LNCaP clone FGC (cell line): ENCODE results near the gene HIVEP2.

ENCODE experiments used
- DNase-seq: peaks from one replicate; pipeline ENCODE4 v3.0.0-alpha.2; 2011; ENCODE audit warnings: low read depth
- H3K4me3 ChIP-seq: 2 replicates; pipeline ENCODE4 v1.5.1; 2011; ENCODE audit warnings: mild to moderate bottlenecking, low read depth, low read length, control low read depth
- TF ChIP-seq, protein P1 (sequence below): IDR thresholded peaks from 2 replicates; pipeline ENCODE4 v1.5.1; 2012; ENCODE audit warnings: mild to moderate bottlenecking; ENCODE audit not compliant: control insufficient read depth, insufficient read depth; ENCODE audit errors: extremely low read depth

Gene HIVEP2

DNA sequence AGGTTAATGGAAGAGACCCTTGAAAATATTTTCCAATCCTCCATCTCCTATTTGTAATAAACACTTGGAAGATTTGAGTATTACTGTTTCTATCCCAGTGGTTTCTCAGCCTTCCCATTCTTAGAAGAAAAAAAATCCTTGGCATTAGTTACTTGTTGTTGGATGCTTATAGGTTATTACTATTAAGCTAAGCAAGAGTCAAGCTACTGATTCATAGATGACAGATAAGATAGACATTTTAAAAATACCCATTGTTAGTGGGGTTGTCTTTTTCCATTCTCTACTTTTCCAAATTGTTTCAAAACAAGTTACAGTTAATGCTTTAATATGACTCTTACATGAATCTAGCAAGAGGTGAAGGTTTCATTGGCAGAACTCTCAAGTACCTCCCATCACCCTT, 158.5 kb downstream of the HIVEP2 start:
- H3K4me3 ChIP-seq: no peak overlapping the region
- DNase-seq: no peak
- TF ChIP-seq, protein P1, sequence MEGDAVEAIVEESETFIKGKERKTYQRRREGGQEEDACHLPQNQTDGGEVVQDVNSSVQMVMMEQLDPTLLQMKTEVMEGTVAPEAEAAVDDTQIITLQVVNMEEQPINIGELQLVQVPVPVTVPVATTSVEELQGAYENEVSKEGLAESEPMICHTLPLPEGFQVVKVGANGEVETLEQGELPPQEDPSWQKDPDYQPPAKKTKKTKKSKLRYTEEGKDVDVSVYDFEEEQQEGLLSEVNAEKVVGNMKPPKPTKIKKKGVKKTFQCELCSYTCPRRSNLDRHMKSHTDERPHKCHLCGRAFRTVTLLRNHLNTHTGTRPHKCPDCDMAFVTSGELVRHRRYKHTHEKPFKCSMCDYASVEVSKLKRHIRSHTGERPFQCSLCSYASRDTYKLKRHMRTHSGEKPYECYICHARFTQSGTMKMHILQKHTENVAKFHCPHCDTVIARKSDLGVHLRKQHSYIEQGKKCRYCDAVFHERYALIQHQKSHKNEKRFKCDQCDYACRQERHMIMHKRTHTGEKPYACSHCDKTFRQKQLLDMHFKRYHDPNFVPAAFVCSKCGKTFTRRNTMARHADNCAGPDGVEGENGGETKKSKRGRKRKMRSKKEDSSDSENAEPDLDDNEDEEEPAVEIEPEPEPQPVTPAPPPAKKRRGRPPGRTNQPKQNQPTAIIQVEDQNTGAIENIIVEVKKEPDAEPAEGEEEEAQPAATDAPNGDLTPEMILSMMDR: no peak

- no peak for DNase-seq
- TF ChIP-seq, protein P1: no peak
- no peak overlapping the region for H3K4me3 ChIP-seq
Observed at GRCh38 chr6:142784344-142784743, 160.6 kb downstream of the HIVEP2 start.

- TF ChIP-seq, protein P1: no peak
- no peak overlapping the region for H3K4me3 ChIP-seq
- DNase-seq: no peak
Observed at GRCh38 chr6:142783499-142783898, 161.5 kb downstream of the HIVEP2 start.

DNA sequence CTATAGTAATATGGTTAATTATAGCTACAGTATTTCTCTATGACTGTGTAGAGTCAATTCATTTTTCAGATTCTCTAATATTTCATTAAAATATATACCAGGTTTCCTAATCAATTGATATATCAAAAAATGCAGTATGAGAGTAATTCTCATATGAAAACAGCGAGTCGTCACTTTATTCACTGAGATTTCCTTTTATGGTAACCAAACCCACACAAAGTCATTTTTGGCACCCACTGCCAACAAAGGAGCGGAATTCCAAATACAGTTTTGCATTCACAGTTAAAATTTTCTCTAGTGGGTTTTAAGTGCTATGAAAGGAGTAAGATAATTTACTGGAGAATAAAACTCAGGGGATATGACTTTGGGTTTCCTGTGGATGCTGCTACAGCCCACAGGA, 163.8 kb downstream of the HIVEP2 start:
- no peak overlapping the region for H3K4me3 ChIP-seq
- no peak for DNase-seq

DNA sequence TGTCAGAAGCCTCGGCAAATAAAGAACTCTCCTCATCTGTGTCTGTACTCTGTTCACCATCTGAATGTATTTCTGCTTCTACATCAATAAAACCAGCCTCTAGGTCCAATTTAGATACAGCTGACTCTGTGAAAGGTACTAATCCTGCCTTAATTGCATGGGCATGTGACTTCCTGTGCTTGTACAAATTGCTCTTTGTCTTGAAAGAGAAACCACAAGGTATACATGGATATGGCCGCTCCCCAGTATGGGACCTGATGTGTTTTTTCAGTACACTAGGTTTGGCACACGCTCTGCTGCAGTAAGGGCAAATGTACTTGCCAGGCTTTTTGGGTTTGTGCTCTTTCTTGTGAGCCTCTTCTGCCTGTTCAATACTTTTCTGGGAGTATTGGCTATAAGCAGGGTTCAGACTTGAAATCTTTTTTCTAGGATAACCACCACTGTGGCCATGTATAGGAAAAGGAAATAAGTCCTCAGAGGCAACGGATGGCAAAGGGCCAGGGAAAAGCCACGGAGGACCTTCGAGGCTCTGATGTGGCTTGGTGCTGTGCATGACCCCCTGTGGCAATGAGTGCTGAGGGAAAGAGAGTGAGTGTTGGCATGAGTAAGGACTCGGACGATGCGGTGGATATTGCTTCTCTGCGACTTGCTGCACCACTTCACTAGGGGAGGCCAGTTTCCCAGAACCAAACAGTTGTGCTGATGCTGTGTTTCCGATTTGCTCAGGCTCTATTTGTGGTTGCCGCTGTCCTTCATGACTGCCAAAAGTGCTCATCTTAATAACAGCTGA, 170.9 kb downstream of the HIVEP2 start:
- TF ChIP-seq, protein P1: no peak
- no peak for DNase-seq
- no peak overlapping the region for H3K4me3 ChIP-seq

More for the DNA sequence above, 163.8 kb downstream of the HIVEP2 start:
- TF ChIP-seq, protein P1: no peak

DNA sequence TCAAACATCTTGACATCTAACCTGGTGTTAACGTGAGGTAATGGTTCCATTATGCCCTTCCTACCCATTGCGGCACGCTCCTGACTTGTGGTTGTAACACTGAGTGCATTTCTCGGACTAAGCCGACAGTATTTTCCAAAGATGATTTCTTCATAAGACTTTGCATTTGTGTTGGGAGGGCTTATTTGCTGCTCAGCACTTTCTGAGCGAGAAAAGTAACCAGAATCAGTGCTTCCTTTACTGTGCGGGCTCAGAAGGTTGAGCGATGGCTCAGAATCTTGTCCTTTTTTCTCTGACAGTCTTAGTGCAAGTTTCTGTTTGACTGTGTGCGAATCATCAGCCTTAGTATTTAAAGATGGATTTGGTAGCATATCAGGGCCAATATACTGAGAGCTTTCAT, 171.7 kb downstream of the HIVEP2 start:
- TF ChIP-seq, protein P1: no peak
- no peak overlapping the region for H3K4me3 ChIP-seq
- DNase-seq: no peak

GRCh38 chr6:142771162-142771561, 173.8 kb downstream of the HIVEP2 start:
- no peak for DNase-seq
- TF ChIP-seq, protein P1: no peak

More at GRCh38 chr6:142771162-142771561, 173.8 kb downstream of the HIVEP2 start:
- H3K4me3 ChIP-seq: no peak overlapping the region
